ENCODE measurements around the gene MOB1B. TPM values are rescaled to one million over a fixed set of nuclear protein-coding genes. Genes with fewer than 3 reads are reported as not detected.

MOB1B gene
- total and polyA plus RNA-seq, 2 of the 13 experiments (the other 11 are each of a cell fraction or from before 2014, with no cell fraction given) = 3.9 to 4.0 TPM

GRCh38 chr4:70925899-70926635 lies 23.9 kb downstream of the MOB1B start (continued):
- TF ChIP-seq, protein P1, sequence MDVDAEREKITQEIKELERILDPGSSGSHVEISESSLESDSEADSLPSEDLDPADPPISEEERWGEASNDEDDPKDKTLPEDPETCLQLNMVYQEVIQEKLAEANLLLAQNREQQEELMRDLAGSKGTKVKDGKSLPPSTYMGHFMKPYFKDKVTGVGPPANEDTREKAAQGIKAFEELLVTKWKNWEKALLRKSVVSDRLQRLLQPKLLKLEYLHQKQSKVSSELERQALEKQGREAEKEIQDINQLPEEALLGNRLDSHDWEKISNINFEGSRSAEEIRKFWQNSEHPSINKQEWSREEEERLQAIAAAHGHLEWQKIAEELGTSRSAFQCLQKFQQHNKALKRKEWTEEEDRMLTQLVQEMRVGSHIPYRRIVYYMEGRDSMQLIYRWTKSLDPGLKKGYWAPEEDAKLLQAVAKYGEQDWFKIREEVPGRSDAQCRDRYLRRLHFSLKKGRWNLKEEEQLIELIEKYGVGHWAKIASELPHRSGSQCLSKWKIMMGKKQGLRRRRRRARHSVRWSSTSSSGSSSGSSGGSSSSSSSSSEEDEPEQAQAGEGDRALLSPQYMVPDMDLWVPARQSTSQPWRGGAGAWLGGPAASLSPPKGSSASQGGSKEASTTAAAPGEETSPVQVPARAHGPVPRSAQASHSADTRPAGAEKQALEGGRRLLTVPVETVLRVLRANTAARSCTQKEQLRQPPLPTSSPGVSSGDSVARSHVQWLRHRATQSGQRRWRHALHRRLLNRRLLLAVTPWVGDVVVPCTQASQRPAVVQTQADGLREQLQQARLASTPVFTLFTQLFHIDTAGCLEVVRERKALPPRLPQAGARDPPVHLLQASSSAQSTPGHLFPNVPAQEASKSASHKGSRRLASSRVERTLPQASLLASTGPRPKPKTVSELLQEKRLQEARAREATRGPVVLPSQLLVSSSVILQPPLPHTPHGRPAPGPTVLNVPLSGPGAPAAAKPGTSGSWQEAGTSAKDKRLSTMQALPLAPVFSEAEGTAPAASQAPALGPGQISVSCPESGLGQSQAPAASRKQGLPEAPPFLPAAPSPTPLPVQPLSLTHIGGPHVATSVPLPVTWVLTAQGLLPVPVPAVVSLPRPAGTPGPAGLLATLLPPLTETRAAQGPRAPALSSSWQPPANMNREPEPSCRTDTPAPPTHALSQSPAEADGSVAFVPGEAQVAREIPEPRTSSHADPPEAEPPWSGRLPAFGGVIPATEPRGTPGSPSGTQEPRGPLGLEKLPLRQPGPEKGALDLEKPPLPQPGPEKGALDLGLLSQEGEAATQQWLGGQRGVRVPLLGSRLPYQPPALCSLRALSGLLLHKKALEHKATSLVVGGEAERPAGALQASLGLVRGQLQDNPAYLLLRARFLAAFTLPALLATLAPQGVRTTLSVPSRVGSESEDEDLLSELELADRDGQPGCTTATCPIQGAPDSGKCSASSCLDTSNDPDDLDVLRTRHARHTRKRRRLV (CRISPR knock-in tag; IDR thresholded peaks at IDR 0.05) = no peak
- TF ChIP-seq, protein P2, sequence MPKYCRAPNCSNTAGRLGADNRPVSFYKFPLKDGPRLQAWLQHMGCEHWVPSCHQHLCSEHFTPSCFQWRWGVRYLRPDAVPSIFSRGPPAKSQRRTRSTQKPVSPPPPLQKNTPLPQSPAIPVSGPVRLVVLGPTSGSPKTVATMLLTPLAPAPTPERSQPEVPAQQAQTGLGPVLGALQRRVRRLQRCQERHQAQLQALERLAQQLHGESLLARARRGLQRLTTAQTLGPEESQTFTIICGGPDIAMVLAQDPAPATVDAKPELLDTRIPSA (CRISPR knock-in tag; IDR thresholded peaks at IDR 0.05; ENCODE audit: borderline replicate concordance) = no peak
- TF ChIP-seq RAD21 (CRISPR knock-in tag; IDR thresholded peaks at IDR 0.05) (no peak), ZNF20 (CRISPR knock-in tag; IDR thresholded peaks at IDR 0.05) (no peak), ZNF350 (CRISPR knock-in tag; IDR thresholded peaks at IDR 0.05; ENCODE audit: borderline replicate concordance, low read depth) (no peak), ATM (IDR thresholded peaks at IDR 0.05; ENCODE audit: borderline replicate concordance) (no peak)
